ENCODE results near the gene PWP1. TPM values are rescaled to one million over a fixed set of nuclear protein-coding genes. Genes with fewer than 3 reads are reported as not detected.

The PWP1 gene
- total and polyA plus RNA-seq, 9 of the 15 experiments (the other 6 are each of a cell fraction or from before 2014, with no cell fraction given) = 61.6 to 401 (median 111) TPM

DNA sequence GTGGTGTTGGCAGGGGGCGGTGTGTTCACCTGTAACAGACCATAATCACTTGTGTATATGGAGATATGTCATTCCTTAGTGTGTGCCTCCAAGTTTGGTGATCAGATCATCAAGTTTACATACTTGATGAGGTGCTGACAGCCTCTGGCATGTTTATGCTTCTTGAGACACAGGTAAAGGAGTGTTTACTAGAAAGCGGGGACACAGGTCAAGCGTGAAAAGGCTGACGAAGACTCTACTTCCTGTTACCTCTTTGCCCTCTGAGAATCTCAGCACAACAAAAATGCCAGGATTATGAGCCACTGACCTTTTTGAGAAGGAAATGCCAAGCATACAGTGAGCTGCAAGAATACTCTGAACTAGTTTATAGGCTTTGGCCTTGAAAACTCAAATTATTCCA is 45.8 kb downstream of the PWP1 start:
- in situ Hi-C loops (cut with MboI) = no loop called here
- FAIRE-seq = no peak
- H3K79me2 ChIP-seq (ENCODE audit: control insufficient read depth, insufficient read depth, low read length) = no peaks in the 10 kb centered on the region
- DNase-seq (ENCODE audit: extremely low read depth in 1 of 4, low spot score in 3 of 4) = no peak
- H3K4me3 ChIP-seq = no peak overlapping the region
- intact Hi-C loops (cut with micrococcal nuclease) = no loop called here
- no peaks in the 10 kb centered on the region for H3K9me3 ChIP-seq (replicated peaks; ENCODE audit: control insufficient read depth, insufficient read depth, low read depth, low read length)
- H4K20me1 ChIP-seq (replicated peaks; ENCODE audit: control insufficient read depth, insufficient read depth, low read length) = no peaks in the 10 kb centered on the region; the same call in 1 of the 2 replicates
- no peak overlapping the region for H3K9ac ChIP-seq (ENCODE audit: insufficient read depth in 1 of 2, low read depth in 2 of 2, low read length in 2 of 2)
- H3K9me1 ChIP-seq (ENCODE audit: control insufficient read depth, insufficient read depth, low read length) = peaks cover under 1% of the 10 kb centered on the region
- POLR2A ChIA-PET = no interaction called here
- TF ChIP-seq, protein P1, sequence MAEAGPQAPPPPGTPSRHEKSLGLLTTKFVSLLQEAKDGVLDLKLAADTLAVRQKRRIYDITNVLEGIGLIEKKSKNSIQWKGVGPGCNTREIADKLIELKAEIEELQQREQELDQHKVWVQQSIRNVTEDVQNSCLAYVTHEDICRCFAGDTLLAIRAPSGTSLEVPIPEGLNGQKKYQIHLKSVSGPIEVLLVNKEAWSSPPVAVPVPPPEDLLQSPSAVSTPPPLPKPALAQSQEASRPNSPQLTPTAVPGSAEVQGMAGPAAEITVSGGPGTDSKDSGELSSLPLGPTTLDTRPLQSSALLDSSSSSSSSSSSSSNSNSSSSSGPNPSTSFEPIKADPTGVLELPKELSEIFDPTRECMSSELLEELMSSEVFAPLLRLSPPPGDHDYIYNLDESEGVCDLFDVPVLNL (CRISPR knock-in tag; IDR thresholded peaks at IDR 0.05; ENCODE audit: low read depth) = no peak
- no peak for TF ChIP-seq ZFPM2 (CRISPR knock-in tag; IDR thresholded peaks at IDR 0.05)
- no peak for TF ChIP-seq PRPF4 (IDR thresholded peaks at IDR 0.05; ENCODE audit: insufficient read depth, low read depth, low read length, poor library complexity, severe bottlenecking)
- TF ChIP-seq ZNF696 (CRISPR knock-in tag; conservative IDR thresholded peaks at IDR 0.05) = no peak
- no peak for TF ChIP-seq ADNP (tag; IDR thresholded peaks at IDR 0.05)
- TF ChIP-seq, protein P2, sequence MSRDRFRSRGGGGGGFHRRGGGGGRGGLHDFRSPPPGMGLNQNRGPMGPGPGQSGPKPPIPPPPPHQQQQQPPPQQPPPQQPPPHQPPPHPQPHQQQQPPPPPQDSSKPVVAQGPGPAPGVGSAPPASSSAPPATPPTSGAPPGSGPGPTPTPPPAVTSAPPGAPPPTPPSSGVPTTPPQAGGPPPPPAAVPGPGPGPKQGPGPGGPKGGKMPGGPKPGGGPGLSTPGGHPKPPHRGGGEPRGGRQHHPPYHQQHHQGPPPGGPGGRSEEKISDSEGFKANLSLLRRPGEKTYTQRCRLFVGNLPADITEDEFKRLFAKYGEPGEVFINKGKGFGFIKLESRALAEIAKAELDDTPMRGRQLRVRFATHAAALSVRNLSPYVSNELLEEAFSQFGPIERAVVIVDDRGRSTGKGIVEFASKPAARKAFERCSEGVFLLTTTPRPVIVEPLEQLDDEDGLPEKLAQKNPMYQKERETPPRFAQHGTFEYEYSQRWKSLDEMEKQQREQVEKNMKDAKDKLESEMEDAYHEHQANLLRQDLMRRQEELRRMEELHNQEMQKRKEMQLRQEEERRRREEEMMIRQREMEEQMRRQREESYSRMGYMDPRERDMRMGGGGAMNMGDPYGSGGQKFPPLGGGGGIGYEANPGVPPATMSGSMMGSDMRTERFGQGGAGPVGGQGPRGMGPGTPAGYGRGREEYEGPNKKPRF (IDR thresholded peaks at IDR 0.05; ENCODE audit: low read depth, low read length) = no peak
- TF ChIP-seq NCOR1 (IDR thresholded peaks at IDR 0.05) = no peak
- TF ChIP-seq, protein P3, sequence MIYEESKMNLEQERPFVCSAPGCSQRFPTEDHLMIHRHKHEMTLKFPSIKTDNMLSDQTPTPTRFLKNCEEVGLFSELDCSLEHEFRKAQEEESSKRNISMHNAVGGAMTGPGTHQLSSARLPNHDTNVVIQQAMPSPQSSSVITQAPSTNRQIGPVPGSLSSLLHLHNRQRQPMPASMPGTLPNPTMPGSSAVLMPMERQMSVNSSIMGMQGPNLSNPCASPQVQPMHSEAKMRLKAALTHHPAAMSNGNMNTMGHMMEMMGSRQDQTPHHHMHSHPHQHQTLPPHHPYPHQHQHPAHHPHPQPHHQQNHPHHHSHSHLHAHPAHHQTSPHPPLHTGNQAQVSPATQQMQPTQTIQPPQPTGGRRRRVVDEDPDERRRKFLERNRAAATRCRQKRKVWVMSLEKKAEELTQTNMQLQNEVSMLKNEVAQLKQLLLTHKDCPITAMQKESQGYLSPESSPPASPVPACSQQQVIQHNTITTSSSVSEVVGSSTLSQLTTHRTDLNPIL (CRISPR knock-in tag; IDR thresholded peaks at IDR 0.05) = no peak
- no peaks in the 10 kb centered on the region for H3K27me3 ChIP-seq (ENCODE audit: control insufficient read depth in 2 of 2, insufficient read depth in 2 of 2, low read length in 2 of 2)
- BruUV-seq (replicated peaks) = no TSS peak
- H2AFZ ChIP-seq (ENCODE audit: low read depth, low read length) = no peak overlapping the region
- H3K4me1 ChIP-seq (replicated peaks in 1 of 2; ENCODE audit: control insufficient read depth in 2 of 2, insufficient read depth in 2 of 2, low read length in 2 of 2) = no peaks in the 10 kb centered on the region
- CTCF ChIA-PET (ENCODE audit: low intra/inter-chr PET ratio) = no interaction called here
- no peak overlapping the region for H3K4me2 ChIP-seq (ENCODE audit: insufficient read depth, low read length)
- H3K36me3 ChIP-seq (ENCODE audit: control insufficient read depth, insufficient read depth, low read length) = peaks cover 34% of the 10 kb centered on the region
- 72% methylated on average over 4 of the region's 4 CpGs for WGBS (ENCODE audit: insufficient coverage, low coverage, missing lambda C conversion rate)
- no peak for ATAC-seq
- H3K27ac ChIP-seq (ENCODE audit: extremely low read depth, low read depth, low read length) = no peak overlapping the region
